B cell (primary cell): ENCODE measurements around the gene KLHL25. TPM values are rescaled to one million over a fixed set of nuclear protein-coding genes. Genes with fewer than 3 reads are reported as not detected.

Experiments
- ATAC-seq: fragments of 200-7000 bp; cut with Tn5 transposase; one replicate; pipeline ENCODE4 v1.10.0; 2021; ENCODE audit warnings: low read depth, mild to moderate bottlenecking, moderate number of reproducible peaks, moderate library complexity
- CTCF ChIA-PET: fragments of 350-600 bp; sonication (Branson Sonifier 250); formaldehyde crosslinking; loops from one replicate; lab custom pipeline; 2021; ENCODE audit warnings: antibody characterized with exemption, inconsistent platforms; lab: Charles Lee
- POLR2A ChIA-PET: fragments of 350-600 bp; sonication (Branson Sonifier 250); formaldehyde crosslinking; loops from one replicate; lab custom pipeline; 2021; ENCODE audit warnings: antibody characterized with exemption; lab: Charles Lee
- DNase-seq: peaks from one replicate; pipeline ENCODE4 v3.0.0; 2013
- H2AFZ ChIP-seq: 2 replicates; pipeline ENCODE4 v1.6.1; 2012; ENCODE audit warnings: mild to moderate bottlenecking, low read depth, low read length; ENCODE audit not compliant: insufficient read depth, poor library complexity, severe bottlenecking
- H3K27ac ChIP-seq, 2 donors: 1 replicate in 1 of 2; 2 replicates in 1 of 2; pipeline ENCODE4 v1.5.1; 2012 to 2013; ENCODE audit warnings: low read length in 2 of 2, mild to moderate bottlenecking in 2 of 2, moderate library complexity in 1 of 2
- H3K27me3 ChIP-seq, 4 experiments: fragments of 200-600 bp in 1 of 4; sonication (generic) in 1 of 4; replicated peaks in 1 of 4; 1 replicate in 2 of 4; 2 replicates in 2 of 4; pipeline versions ENCODE4 v1.6.1 to v1.7.0; 2013 to 2016; ENCODE audit warnings: low read length in 3 of 4, mild to moderate bottlenecking in 2 of 4, mixed read lengths in 1 of 4, moderate library complexity in 1 of 4; ENCODE audit not compliant: insufficient read depth in 4 of 4, control insufficient read depth in 3 of 4; ENCODE audit errors: control extremely low read depth in 1 of 4
- H3K36me3 ChIP-seq, 2 experiments: replicated peaks in 1 of 2; 1 replicate in 1 of 2; 2 replicates in 1 of 2; pipeline versions ENCODE4 v1.6.1 to v1.7.1; 2013; ENCODE audit warnings: low read length in 1 of 2; ENCODE audit not compliant: insufficient read depth in 2 of 2, control insufficient read depth in 1 of 2; ENCODE audit errors: control extremely low read depth in 1 of 2, extremely low read depth in 1 of 2
- H3K4me1 ChIP-seq, 2 donors: fragments of 200-600 bp in 1 of 2; sonication (generic) in 1 of 2; 1 replicate in 1 of 2; 2 replicates in 1 of 2; pipeline versions ENCODE4 v1.5.1 to v1.6.1; 2013 to 2017; ENCODE audit warnings: low read length in 2 of 2; ENCODE audit not compliant: control insufficient read depth in 2 of 2, insufficient read depth in 2 of 2
- H3K4me2 ChIP-seq: replicated peaks from 2 replicates; pipeline ENCODE3; 2012; ENCODE audit warnings: mild to moderate bottlenecking, low read depth, low read length; ENCODE audit not compliant: poor library complexity, severe bottlenecking
- H3K4me3 ChIP-seq, 5 experiments: fragments of 200-600 bp in 1 of 5; sonication (generic) in 1 of 5; 1 replicate in 3 of 5; 2 replicates in 2 of 5; pipeline versions ENCODE4 v1.5.1 to v1.7.0; 2011 to 2016; ENCODE audit warnings: low read length in 4 of 5, mild to moderate bottlenecking in 4 of 5, low read depth in 2 of 5, control low read depth in 1 of 5, moderate library complexity in 1 of 5; ENCODE audit not compliant: insufficient read depth in 1 of 5; ENCODE audit errors: control extremely low read depth in 1 of 5, extremely low read depth in 1 of 5
- H3K79me2 ChIP-seq: fragments of 200-600 bp; sonication (generic); one replicate; pipeline ENCODE4 v1.6.0; 2016; ENCODE audit warnings: low read length; ENCODE audit not compliant: control insufficient read depth, insufficient read depth
- H3K9ac ChIP-seq: fragments of 200-600 bp; sonication (generic); 2 replicates; pipeline ENCODE4 v1.6.1; 2017; ENCODE audit warnings: mild to moderate bottlenecking, low read length, moderate library complexity
- H3K9me3 ChIP-seq, 3 donors: one replicate each; pipeline versions ENCODE4 v1.6.1 to v1.7.1; 2013; ENCODE audit warnings: low read length in 2 of 3; ENCODE audit not compliant: control insufficient read depth in 2 of 3, insufficient read depth in 1 of 3; ENCODE audit errors: control extremely low read depth in 1 of 3
- H4K20me1 ChIP-seq: 2 replicates; pipeline ENCODE4 v1.6.0; 2012; ENCODE audit warnings: mild to moderate bottlenecking, low read length; ENCODE audit not compliant: insufficient read depth, control insufficient read depth, poor library complexity, severe bottlenecking
- H3K27ac Mint-ChIP-seq: one replicate; pipeline ENCODE4 v1.8.0; 2021; ENCODE audit warnings: mixed read lengths
- H3K27me3 Mint-ChIP-seq: one replicate; pipeline ENCODE4 v1.8.0; 2021; ENCODE audit warnings: mixed read lengths
- H3K4me1 Mint-ChIP-seq: one replicate; pipeline ENCODE4 v1.8.0; 2021; ENCODE audit warnings: mixed read lengths
- H3K4me3 Mint-ChIP-seq: one replicate; pipeline ENCODE4 v1.8.0; 2021; ENCODE audit warnings: mixed read lengths
- H3K9me3 Mint-ChIP-seq: one replicate; pipeline ENCODE4 v1.8.0; 2022; ENCODE audit warnings: mixed read lengths; ENCODE audit not compliant: insufficient read depth
- CTCF ChIP-seq: fragments of 200-600 bp; IDR thresholded peaks from one replicate; pipeline ENCODE4 v1.8.0; 2022; ENCODE audit warnings: antibody characterized with exemption, mild to moderate bottlenecking
- EZH2 ChIP-seq: IDR thresholded peaks from 2 replicates; pipeline ENCODE4 v1.6.1; 2012; ENCODE audit warnings: borderline replicate concordance, low read depth, mild to moderate bottlenecking, moderate library complexity, low read length; ENCODE audit not compliant: insufficient read depth, poor library complexity, severe bottlenecking
- WGBS: methylation state at CpG from one replicate; pipeline ENCODE4 v1.1.5; 2013; ENCODE audit warnings: missing lambda C conversion rate; ENCODE audit not compliant: insufficient coverage; 5-methylcytosine and 5-hydroxymethylcytosine counted together
- intact Hi-C: fragments of 100-400 bp; cut with micrococcal nuclease; formaldehyde crosslinking; loops from one replicate; pipeline ENCODE4 v1.10.0; 2022
- polyA plus RNA-seq: library from polyadenylated mRNA; depleted of rRNA; stranded (reverse); fragments of >200 nt; gene quantifications from 2 replicates; pipeline ENCODE4 v1.2.3, GENCODE V29; 2012
- total RNA-seq, 2 donors: library from RNA; stranded (reverse); fragments of 120-200 nt in 1 of 2; gene quantifications; 1 replicate in 1 of 2; 2 replicates in 1 of 2; pipeline versions ENCODE4 v1.2.3 to v1.2.4, GENCODE V29; 2013 to 2022

The KLHL25 gene
- total and polyA plus RNA-seq, 2 donors (not counting 1 experiment from before 2014, with no cell fraction given) = 1.1 to 3.3 TPM

DNA sequence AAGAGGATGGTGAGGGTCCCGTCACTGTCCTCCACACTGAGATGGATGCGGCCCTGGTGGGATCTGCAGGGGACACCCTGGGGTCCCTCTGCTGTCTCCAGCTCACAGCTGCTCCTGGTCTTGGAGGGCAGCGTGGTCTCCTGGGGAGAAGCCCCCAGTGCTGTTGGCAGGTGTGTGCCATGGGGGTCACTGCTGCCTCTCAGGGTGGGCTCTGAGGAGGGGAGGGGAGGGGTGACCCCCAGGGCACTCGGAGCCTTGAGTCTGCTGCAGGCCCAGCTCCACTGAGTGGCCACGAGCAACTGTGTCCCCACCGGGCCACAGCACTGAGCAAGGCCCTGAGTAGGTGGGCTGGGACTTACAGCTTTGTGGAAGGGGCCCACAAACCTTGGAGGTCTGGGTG is 34.7 kb downstream of the KLHL25 start:
- Mint-ChIP-seq H3K9me3 (no peaks in the 10 kb centered on the region), H3K4me1 (no peaks in the 10 kb centered on the region), H3K27me3 (no peaks in the 10 kb centered on the region), H3K27ac (no peak overlapping the region), H3K4me3 (no peak overlapping the region)
- no peak for DNase-seq
- Histone ChIP-seq H3K36me3 (no peaks in the 10 kb centered on the region), H3K9ac (no peak overlapping the region), H3K4me2 (no peak overlapping the region), H3K4me1 (no peaks in the 10 kb centered on the region), H3K79me2 (no peaks in the 10 kb centered on the region), H3K27me3 (no peaks in the 10 kb centered on the region), H4K20me1 (no peaks in the 10 kb centered on the region), H2AFZ (no peak overlapping the region), H3K4me3 (no peak overlapping the region), H3K9me3 (no peaks in the 10 kb centered on the region), H3K27ac (no peak overlapping the region)
- POLR2A ChIA-PET = no interaction called here
- intact Hi-C loops = no loop called here
- CTCF ChIA-PET = no interaction called here
- TF ChIP-seq EZH2 = no peak
- ATAC-seq = no peak
- WGBS = 95% methylated on average over 6 of the region's 6 CpGs

GRCh38 chr15:85759376-85759775 is 35.3 kb downstream of the KLHL25 start:
- Mint-ChIP-seq H3K27me3 (no peaks in the 10 kb centered on the region), H3K4me3 (no peak overlapping the region), H3K27ac (no peak overlapping the region), H3K9me3 (no peaks in the 10 kb centered on the region), H3K4me1 (no peaks in the 10 kb centered on the region)
- H3K27me3 ChIP-seq = no peaks in the 10 kb centered on the region
- no peaks in the 10 kb centered on the region for H4K20me1 ChIP-seq
- H3K27ac ChIP-seq = no peak overlapping the region
- DNase-seq (no peak), ATAC-seq (no peak)
- no peaks in the 10 kb centered on the region for H3K4me1 ChIP-seq
- ChIA-PET POLR2A (no interaction called here), CTCF (no interaction called here)
- H3K4me2 ChIP-seq = no peak overlapping the region
- no peak overlapping the region for H3K4me3 ChIP-seq
- WGBS = 95% methylated on average over 11 of the region's 13 CpGs
- no peaks in the 10 kb centered on the region for H3K79me2 ChIP-seq
- no peak overlapping the region for H3K9ac ChIP-seq
- H3K36me3 ChIP-seq = no peaks in the 10 kb centered on the region
- H2AFZ ChIP-seq = no peak overlapping the region
- no peaks in the 10 kb centered on the region for H3K9me3 ChIP-seq
- intact Hi-C loops = no loop called here
- TF ChIP-seq CTCF = no peak
- no peak for TF ChIP-seq EZH2
